Measurements from ENCODE around the gene TMOD4.

The TMOD4 gene

DNA sequence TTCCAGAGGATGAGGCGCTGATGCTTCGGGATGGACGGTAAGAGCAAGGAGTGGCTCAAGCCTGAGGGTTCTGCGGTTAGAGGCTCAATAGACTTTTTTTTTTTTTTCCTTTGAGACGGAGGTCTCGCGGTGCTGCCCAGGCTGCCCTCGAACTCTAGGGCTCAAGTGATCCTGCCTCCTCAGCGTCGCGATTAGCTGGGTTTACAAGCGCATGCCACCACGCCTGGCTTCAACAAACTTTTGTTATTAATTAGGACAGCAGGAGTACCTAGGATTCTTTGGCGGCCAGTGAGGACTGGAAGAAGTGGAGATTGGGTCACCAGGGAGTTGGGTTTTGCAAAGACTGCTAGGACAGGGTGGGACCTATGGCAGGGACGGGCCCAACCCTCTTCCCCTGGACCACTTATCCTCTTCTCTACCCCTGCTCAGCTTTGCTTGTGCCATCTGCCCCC lies 9.2 kb downstream of the TMOD4 start:
- Histone ChIP-seq H3K27ac (replicated peaks) (peak overlapping the region; percentile 66), H3K27me3 (ENCODE audit: insufficient read depth, poor library complexity, severe bottlenecking) (no peaks in the 10 kb centered on the region), H3K4me3 (replicated peaks; ENCODE audit: insufficient read depth, low read length) (peak overlapping the region; percentile 75)
- TF ChIP-seq SPI1 (IDR thresholded peaks at IDR 0.05; ENCODE audit: borderline replicate concordance, low read depth) = no peak
- TF ChIP-seq, protein P1, sequence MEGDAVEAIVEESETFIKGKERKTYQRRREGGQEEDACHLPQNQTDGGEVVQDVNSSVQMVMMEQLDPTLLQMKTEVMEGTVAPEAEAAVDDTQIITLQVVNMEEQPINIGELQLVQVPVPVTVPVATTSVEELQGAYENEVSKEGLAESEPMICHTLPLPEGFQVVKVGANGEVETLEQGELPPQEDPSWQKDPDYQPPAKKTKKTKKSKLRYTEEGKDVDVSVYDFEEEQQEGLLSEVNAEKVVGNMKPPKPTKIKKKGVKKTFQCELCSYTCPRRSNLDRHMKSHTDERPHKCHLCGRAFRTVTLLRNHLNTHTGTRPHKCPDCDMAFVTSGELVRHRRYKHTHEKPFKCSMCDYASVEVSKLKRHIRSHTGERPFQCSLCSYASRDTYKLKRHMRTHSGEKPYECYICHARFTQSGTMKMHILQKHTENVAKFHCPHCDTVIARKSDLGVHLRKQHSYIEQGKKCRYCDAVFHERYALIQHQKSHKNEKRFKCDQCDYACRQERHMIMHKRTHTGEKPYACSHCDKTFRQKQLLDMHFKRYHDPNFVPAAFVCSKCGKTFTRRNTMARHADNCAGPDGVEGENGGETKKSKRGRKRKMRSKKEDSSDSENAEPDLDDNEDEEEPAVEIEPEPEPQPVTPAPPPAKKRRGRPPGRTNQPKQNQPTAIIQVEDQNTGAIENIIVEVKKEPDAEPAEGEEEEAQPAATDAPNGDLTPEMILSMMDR (IDR thresholded peaks at IDR 0.05; ENCODE audit: insufficient read depth, low read length) = no peak
- TF ChIP-seq, protein P2, sequence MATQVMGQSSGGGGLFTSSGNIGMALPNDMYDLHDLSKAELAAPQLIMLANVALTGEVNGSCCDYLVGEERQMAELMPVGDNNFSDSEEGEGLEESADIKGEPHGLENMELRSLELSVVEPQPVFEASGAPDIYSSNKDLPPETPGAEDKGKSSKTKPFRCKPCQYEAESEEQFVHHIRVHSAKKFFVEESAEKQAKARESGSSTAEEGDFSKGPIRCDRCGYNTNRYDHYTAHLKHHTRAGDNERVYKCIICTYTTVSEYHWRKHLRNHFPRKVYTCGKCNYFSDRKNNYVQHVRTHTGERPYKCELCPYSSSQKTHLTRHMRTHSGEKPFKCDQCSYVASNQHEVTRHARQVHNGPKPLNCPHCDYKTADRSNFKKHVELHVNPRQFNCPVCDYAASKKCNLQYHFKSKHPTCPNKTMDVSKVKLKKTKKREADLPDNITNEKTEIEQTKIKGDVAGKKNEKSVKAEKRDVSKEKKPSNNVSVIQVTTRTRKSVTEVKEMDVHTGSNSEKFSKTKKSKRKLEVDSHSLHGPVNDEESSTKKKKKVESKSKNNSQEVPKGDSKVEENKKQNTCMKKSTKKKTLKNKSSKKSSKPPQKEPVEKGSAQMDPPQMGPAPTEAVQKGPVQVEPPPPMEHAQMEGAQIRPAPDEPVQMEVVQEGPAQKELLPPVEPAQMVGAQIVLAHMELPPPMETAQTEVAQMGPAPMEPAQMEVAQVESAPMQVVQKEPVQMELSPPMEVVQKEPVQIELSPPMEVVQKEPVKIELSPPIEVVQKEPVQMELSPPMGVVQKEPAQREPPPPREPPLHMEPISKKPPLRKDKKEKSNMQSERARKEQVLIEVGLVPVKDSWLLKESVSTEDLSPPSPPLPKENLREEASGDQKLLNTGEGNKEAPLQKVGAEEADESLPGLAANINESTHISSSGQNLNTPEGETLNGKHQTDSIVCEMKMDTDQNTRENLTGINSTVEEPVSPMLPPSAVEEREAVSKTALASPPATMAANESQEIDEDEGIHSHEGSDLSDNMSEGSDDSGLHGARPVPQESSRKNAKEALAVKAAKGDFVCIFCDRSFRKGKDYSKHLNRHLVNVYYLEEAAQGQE (IDR thresholded peaks at IDR 0.05; ENCODE audit: insufficient replicate concordance, low read depth) = no peak
- TF ChIP-seq POLR2AphosphoS5 (IDR thresholded peaks at IDR 0.05; ENCODE audit: low read depth) = no peak
- TF ChIP-seq GABPA (IDR thresholded peaks at IDR 0.05; ENCODE audit: low read depth) = no peak
- no peak for DNase-seq (ENCODE audit: low read depth in 1 of 2, low spot score in 1 of 2)

DNA sequence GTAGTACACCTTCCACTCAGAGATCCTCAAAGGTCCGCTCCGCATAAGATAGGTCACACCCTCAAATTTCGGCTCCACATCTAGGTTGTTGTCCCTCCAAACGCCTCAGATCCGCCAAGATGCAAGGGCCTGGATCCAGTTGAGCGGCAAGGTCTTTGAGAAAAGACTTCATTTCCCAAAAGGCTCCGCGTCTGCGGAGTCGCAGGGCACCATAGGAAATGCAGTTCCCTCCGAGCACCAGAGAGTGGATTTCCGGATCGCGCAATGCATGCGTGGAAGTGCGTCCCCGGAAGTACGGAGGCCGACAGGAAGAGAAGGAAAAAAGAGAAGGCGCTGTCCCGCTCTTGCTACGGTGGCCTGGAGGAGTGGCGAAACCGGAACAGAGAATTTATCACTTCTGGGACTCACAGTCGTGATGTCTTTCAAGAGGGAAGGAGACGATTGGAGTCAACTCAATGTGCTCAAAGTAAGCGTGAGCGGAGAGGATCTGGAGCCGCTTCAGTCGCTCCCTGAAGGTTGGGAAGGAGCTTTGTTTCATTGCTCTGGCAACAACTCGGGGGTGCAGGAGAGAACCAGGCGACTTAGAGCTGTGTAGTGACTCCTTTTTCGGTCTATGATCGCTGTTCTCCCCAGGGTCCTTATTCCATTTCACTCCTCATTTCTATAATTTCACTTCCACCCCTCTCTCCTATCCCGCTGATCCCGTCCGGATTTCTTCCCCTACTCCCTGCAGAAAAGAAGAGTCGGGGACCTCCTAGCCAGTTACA lies 9.9 kb downstream of the TMOD4 start, which contains the start of the genes LYSMD1 and SCNM1:
LYSMD1 (minus strand) TSS at position 165 of the 767 bp plus-strand sequence. CDS start 644 bp downstream, outside the sequence.
SCNM1 (plus strand) TSS at position 407 of the 767 bp plus-strand sequence; CDS start at position 416, 9 bp downstream.
- DNase-seq (ENCODE audit: low read depth in 1 of 2, low spot score in 1 of 2) = peak; percentile 99
- TF ChIP-seq, protein P2 (IDR thresholded peaks at IDR 0.05; ENCODE audit: insufficient replicate concordance, low read depth) = peak; percentile 53
- TF ChIP-seq GABPA (IDR thresholded peaks at IDR 0.05; ENCODE audit: low read depth) (peak; percentile 90), SPI1 (IDR thresholded peaks at IDR 0.05; ENCODE audit: borderline replicate concordance, low read depth) (peak; percentile 88), POLR2AphosphoS5 (IDR thresholded peaks at IDR 0.05; ENCODE audit: low read depth) (peak; percentile 86)
- TF ChIP-seq, protein P1 (IDR thresholded peaks at IDR 0.05; ENCODE audit: insufficient read depth, low read length) = no peak
- Histone ChIP-seq H3K27me3 (ENCODE audit: insufficient read depth, poor library complexity, severe bottlenecking) (no peaks in the 10 kb centered on the region), H3K27ac (replicated peaks) (peak within 1 kb of the TSS; percentile 66), H3K4me3 (replicated peaks; ENCODE audit: insufficient read depth, low read length) (peak within 1 kb of the TSS; percentile 75)

DNA sequence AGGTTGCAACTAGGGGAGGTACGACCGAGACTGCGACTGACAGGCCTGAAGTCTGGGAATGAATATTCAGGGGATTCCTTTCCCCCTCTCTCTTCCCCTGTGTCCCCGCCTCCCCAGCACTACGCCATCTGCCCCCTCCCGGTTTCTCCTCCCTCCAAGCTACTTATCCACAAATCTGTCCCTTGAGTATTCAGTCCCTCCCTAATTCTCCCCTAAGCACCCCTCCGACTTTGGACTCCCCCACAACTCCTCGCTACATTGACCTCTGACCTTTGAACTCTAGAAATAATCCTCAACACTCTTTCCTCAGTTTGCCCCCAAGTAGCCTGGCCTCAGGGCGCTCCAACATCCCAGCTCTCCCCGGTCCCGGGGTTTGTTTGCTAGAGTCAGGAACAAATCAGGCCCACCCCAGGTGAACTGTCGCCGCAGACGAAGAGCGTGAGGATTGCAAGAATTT lies 10.5 kb downstream of the TMOD4 start:
- DNase-seq (ENCODE audit: low read depth in 1 of 2, low spot score in 1 of 2) = no peak
- TF ChIP-seq GABPA (IDR thresholded peaks at IDR 0.05; ENCODE audit: low read depth) (no peak), POLR2AphosphoS5 (IDR thresholded peaks at IDR 0.05; ENCODE audit: low read depth) (no peak), SPI1 (IDR thresholded peaks at IDR 0.05; ENCODE audit: borderline replicate concordance, low read depth) (no peak)
- TF ChIP-seq, protein P1 (IDR thresholded peaks at IDR 0.05; ENCODE audit: insufficient read depth, low read length) = no peak
- TF ChIP-seq, protein P2 (IDR thresholded peaks at IDR 0.05; ENCODE audit: insufficient replicate concordance, low read depth) = no peak
- H3K27ac ChIP-seq (replicated peaks) = peak overlapping the region; percentile 53
- peak overlapping the region; percentile 46 for H3K4me3 ChIP-seq (replicated peaks; ENCODE audit: insufficient read depth, low read length)
- no peaks in the 10 kb centered on the region for H3K27me3 ChIP-seq (ENCODE audit: insufficient read depth, poor library complexity, severe bottlenecking)

Measured in HL-60 (cell line).